WTC11 (cell line): Measurements from ENCODE around the gene ELP5. TPM values are rescaled to one million over a fixed set of nuclear protein-coding genes. Genes with fewer than 3 reads are reported as not detected.

Experiments
- ATAC-seq: fragments of 200-7000 bp; cut with Tn5 transposase; 2 replicates; pipeline ENCODE4 v1.10.0; 2021; ENCODE audit warnings: mild to moderate bottlenecking, moderate library complexity
- CTCF ChIA-PET: fragments of 300-600 bp; sonication (Branson Sonifier 250); formaldehyde crosslinking; loops from one replicate; lab custom pipeline; 2021; ENCODE audit warnings: antibody characterized with exemption; lab: Charles Lee
- POLR2A ChIA-PET: fragments of 350-600 bp; sonication (Branson Sonifier 250); formaldehyde crosslinking; loops from one replicate; lab custom pipeline; 2021; ENCODE audit warnings: antibody characterized with exemption; lab: Charles Lee
- DNase-seq: peaks from one replicate; pipeline ENCODE4 v3.0.0; 2021; ENCODE audit warnings: low spot score
- H3K27ac Mint-ChIP-seq: 2 replicates; pipeline ENCODE4 v1.8.0; 2021; ENCODE audit warnings: mixed read lengths
- H3K27me3 Mint-ChIP-seq: 2 replicates; pipeline ENCODE4 v1.8.0; 2021; ENCODE audit warnings: low read depth, mild to moderate bottlenecking, moderate library complexity, mixed read lengths
- H3K36me3 Mint-ChIP-seq: 2 replicates; pipeline ENCODE4 v1.8.0; 2021; ENCODE audit warnings: mixed read lengths
- H3K4me1 Mint-ChIP-seq: 2 replicates; pipeline ENCODE4 v1.8.0; 2022; ENCODE audit warnings: mixed read lengths
- H3K4me3 Mint-ChIP-seq: 2 replicates; pipeline ENCODE4 v1.8.0; 2021; ENCODE audit warnings: mild to moderate bottlenecking, moderate library complexity, mixed read lengths
- H3K9me3 Mint-ChIP-seq: 2 replicates; pipeline ENCODE4 v1.8.0; 2021; ENCODE audit warnings: mixed read lengths
- ATF1 ChIP-seq: sonication (generic); formaldehyde crosslinking; IDR thresholded peaks from 2 replicates; pipeline ENCODE4 v1.8.1; 2023; ENCODE audit warnings: mild to moderate bottlenecking, moderate library complexity, missing genetic modification reagents
- CREM ChIP-seq: sonication (generic); formaldehyde crosslinking; IDR thresholded peaks from 2 replicates; pipeline ENCODE4 v1.8.1; 2022; ENCODE audit warnings: mild to moderate bottlenecking, missing genetic modification reagents, moderate library complexity
- ELF4 ChIP-seq: sonication (generic); formaldehyde crosslinking; IDR thresholded peaks from 2 replicates; pipeline ENCODE4 v1.8.1; 2022; ENCODE audit warnings: low read depth, mild to moderate bottlenecking, moderate library complexity, missing genetic modification reagents
- EMX1 ChIP-seq: fragments of 250-450 bp; sonication (Bioruptor Pico); IDR thresholded peaks from 2 replicates; pipeline ENCODE4 v1.8.0; 2021; ENCODE audit warnings: mild to moderate bottlenecking
- FOXK1 ChIP-seq: sonication (generic); formaldehyde crosslinking; IDR thresholded peaks from 2 replicates; pipeline ENCODE4 v1.8.0; 2022; ENCODE audit warnings: mild to moderate bottlenecking, moderate library complexity, missing genetic modification reagents
- FOXP1 ChIP-seq: sonication (generic); formaldehyde crosslinking; IDR thresholded peaks from 2 replicates; pipeline ENCODE4 v1.8.0; 2022; ENCODE audit warnings: missing genetic modification reagents, mild to moderate bottlenecking, moderate library complexity, borderline replicate concordance
- JAZF1 ChIP-seq: fragments of 250-450 bp; sonication (Bioruptor Pico); IDR thresholded peaks from 2 replicates; pipeline ENCODE4 v1.9.0; 2021; ENCODE audit warnings: moderate library complexity, mild to moderate bottlenecking, inconsistent platforms
- JUN ChIP-seq: sonication (generic); formaldehyde crosslinking; IDR thresholded peaks from 2 replicates; pipeline ENCODE4 v1.8.0; 2023; ENCODE audit warnings: mild to moderate bottlenecking, missing genetic modification reagents
- KAT7 ChIP-seq: sonication (generic); formaldehyde crosslinking; IDR thresholded peaks from 2 replicates; pipeline ENCODE4 v1.8.1; 2023; ENCODE audit warnings: missing genetic modification reagents, mild to moderate bottlenecking, borderline replicate concordance
- MXD4 ChIP-seq: fragments of 250-450 bp; sonication (Bioruptor Pico); IDR thresholded peaks from 2 replicates; pipeline ENCODE4 v1.8.0; 2021; ENCODE audit warnings: mild to moderate bottlenecking, moderate library complexity, borderline replicate concordance
- SMAD3 ChIP-seq: sonication (generic); formaldehyde crosslinking; IDR thresholded peaks from 2 replicates; pipeline ENCODE4 v1.8.0; 2022; ENCODE audit warnings: missing genetic modification reagents, mild to moderate bottlenecking, borderline replicate concordance
- SP1 ChIP-seq: sonication (generic); formaldehyde crosslinking; conservative IDR thresholded peaks from 2 replicates; pipeline ENCODE4 v1.8.1; 2022; ENCODE audit warnings: missing genetic modification reagents
- ZNF232 ChIP-seq: sonication (generic); formaldehyde crosslinking; IDR thresholded peaks from 2 replicates; pipeline ENCODE4 v1.8.0; 2022; ENCODE audit warnings: mild to moderate bottlenecking, missing genetic modification reagents
- total RNA-seq: library from RNA; stranded (reverse); gene quantifications from 3 replicates; pipeline ENCODE4 v1.2.3, GENCODE V29; 2021
- TF ChIP-seq, protein P1 (sequence below): sonication (generic); formaldehyde crosslinking; IDR thresholded peaks from 2 replicates; pipeline ENCODE4 v1.8.0; 2022; ENCODE audit warnings: mild to moderate bottlenecking, missing genetic modification reagents
- TF ChIP-seq, protein P2 (sequence below): sonication (generic); formaldehyde crosslinking; IDR thresholded peaks from 2 replicates; pipeline ENCODE4 v1.8.0; 2023; ENCODE audit warnings: missing genetic modification reagents, mild to moderate bottlenecking, borderline replicate concordance
- TF ChIP-seq, protein P3 (sequence below): sonication (generic); formaldehyde crosslinking; IDR thresholded peaks from 2 replicates; pipeline ENCODE4 v1.8.1; 2023; ENCODE audit warnings: mild to moderate bottlenecking, missing genetic modification reagents
- TF ChIP-seq, protein P4 (sequence below): fragments of 250-450 bp; sonication (Bioruptor Pico); conservative IDR thresholded peaks from 2 replicates; pipeline ENCODE4 v1.9.0; 2021; ENCODE audit warnings: mild to moderate bottlenecking
- TF ChIP-seq, protein P5 (sequence below): sonication (generic); formaldehyde crosslinking; IDR thresholded peaks from 2 replicates; pipeline ENCODE4 v1.8.0; 2022; ENCODE audit warnings: missing genetic modification reagents

Gene ELP5
- total RNA-seq, 1 experiment from 2014 or later, result 101 TPM

DNA sequence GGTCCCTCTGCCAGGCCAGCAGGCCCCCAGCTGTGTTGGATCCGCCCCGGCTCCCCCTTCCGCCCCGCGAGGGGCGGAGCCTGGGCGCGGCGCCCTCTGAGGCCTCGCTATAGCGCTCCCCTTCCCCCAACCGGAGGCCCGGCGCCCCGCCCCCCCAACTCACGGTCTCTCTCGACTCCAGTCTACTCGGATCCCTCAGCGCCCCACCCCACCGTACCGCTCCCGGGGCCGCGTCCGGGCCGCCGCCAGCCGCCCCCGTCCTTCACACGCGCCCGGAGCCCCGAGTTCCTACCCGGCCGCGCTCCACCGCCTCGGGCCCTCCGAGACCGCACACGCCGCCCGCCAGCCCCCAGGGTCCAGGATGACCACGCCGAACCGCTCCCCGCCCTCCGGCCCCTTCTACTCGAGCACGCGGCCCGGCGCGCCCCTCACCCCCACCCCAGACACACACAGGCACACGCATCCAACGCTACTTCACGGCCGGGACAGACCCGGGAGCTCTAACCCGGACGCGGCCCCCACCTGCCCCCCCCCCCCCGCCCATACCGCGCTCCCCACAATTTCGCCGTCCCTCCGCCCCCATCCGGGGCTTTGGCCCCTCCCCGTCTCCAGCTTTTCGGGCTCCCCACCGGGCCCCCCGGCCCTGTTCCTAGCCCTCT, 14.1 kb upstream of the ELP5 start:
- Mint-ChIP-seq H3K27ac (peak overlapping the region; percentile 15; the same call in 1 of the 2 replicates), H3K4me1 (peaks cover 41% of the 10 kb centered on the region), H3K27me3 (no peaks in the 10 kb centered on the region), H3K4me3 (peak overlapping the region; percentile 95), H3K9me3 (no peaks in the 10 kb centered on the region), H3K36me3 (peaks cover 29% of the 10 kb centered on the region)
- DNase-seq (peak; percentile 89), ATAC-seq (peak; percentile 9)
- CTCF ChIA-PET, result interaction anchor here (2.0 to 6.0 kb wide), 3 partner anchors 17 to 43 kb away, joined by 10 to 36 read pairs (median 13); partner anchors contain the start of genes ACADVL and DLG4
- POLR2A ChIA-PET, result interaction anchor here (0.5 to 1.8 kb wide), 4 partner anchors 17 to 166 kb away, joined by 3 to 8 read pairs (median 4); partner anchors contain the start of genes ACADVL, ACAP1, NEURL4 and TMEM256
- TF ChIP-seq, protein P1, sequence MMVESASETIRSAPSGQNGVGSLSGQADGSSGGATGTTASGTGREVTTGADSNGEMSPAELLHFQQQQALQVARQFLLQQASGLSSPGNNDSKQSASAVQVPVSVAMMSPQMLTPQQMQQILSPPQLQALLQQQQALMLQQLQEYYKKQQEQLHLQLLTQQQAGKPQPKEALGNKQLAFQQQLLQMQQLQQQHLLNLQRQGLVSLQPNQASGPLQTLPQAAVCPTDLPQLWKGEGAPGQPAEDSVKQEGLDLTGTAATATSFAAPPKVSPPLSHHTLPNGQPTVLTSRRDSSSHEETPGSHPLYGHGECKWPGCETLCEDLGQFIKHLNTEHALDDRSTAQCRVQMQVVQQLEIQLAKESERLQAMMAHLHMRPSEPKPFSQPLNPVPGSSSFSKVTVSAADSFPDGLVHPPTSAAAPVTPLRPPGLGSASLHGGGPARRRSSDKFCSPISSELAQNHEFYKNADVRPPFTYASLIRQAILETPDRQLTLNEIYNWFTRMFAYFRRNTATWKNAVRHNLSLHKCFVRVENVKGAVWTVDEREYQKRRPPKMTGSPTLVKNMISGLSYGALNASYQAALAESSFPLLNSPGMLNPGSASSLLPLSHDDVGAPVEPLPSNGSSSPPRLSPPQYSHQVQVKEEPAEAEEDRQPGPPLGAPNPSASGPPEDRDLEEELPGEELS (CRISPR knock-in tag), result peak; percentile 59; the same call in 1 of the 2 replicates
- TF ChIP-seq ZNF232 (CRISPR knock-in tag), result 0 out of 2 replicates have a peak, but pooled peaks have one; percentile 32
- TF ChIP-seq CREM (CRISPR knock-in tag), result no peak
- TF ChIP-seq, protein P2, sequence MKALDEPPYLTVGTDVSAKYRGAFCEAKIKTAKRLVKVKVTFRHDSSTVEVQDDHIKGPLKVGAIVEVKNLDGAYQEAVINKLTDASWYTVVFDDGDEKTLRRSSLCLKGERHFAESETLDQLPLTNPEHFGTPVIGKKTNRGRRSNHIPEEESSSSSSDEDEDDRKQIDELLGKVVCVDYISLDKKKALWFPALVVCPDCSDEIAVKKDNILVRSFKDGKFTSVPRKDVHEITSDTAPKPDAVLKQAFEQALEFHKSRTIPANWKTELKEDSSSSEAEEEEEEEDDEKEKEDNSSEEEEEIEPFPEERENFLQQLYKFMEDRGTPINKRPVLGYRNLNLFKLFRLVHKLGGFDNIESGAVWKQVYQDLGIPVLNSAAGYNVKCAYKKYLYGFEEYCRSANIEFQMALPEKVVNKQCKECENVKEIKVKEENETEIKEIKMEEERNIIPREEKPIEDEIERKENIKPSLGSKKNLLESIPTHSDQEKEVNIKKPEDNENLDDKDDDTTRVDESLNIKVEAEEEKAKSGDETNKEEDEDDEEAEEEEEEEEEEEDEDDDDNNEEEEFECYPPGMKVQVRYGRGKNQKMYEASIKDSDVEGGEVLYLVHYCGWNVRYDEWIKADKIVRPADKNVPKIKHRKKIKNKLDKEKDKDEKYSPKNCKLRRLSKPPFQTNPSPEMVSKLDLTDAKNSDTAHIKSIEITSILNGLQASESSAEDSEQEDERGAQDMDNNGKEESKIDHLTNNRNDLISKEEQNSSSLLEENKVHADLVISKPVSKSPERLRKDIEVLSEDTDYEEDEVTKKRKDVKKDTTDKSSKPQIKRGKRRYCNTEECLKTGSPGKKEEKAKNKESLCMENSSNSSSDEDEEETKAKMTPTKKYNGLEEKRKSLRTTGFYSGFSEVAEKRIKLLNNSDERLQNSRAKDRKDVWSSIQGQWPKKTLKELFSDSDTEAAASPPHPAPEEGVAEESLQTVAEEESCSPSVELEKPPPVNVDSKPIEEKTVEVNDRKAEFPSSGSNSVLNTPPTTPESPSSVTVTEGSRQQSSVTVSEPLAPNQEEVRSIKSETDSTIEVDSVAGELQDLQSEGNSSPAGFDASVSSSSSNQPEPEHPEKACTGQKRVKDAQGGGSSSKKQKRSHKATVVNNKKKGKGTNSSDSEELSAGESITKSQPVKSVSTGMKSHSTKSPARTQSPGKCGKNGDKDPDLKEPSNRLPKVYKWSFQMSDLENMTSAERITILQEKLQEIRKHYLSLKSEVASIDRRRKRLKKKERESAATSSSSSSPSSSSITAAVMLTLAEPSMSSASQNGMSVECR (CRISPR knock-in tag), result 0 out of 2 replicates have a peak, but pooled peaks have one; percentile 18
- TF ChIP-seq, protein P3, sequence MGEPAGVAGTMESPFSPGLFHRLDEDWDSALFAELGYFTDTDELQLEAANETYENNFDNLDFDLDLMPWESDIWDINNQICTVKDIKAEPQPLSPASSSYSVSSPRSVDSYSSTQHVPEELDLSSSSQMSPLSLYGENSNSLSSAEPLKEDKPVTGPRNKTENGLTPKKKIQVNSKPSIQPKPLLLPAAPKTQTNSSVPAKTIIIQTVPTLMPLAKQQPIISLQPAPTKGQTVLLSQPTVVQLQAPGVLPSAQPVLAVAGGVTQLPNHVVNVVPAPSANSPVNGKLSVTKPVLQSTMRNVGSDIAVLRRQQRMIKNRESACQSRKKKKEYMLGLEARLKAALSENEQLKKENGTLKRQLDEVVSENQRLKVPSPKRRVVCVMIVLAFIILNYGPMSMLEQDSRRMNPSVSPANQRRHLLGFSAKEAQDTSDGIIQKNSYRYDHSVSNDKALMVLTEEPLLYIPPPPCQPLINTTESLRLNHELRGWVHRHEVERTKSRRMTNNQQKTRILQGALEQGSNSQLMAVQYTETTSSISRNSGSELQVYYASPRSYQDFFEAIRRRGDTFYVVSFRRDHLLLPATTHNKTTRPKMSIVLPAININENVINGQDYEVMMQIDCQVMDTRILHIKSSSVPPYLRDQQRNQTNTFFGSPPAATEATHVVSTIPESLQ (CRISPR knock-in tag), result no peak
- TF ChIP-seq SP1, result peak; percentile 72
- TF ChIP-seq KAT7 (CRISPR knock-in tag), result 0 out of 2 replicates have a peak, but pooled peaks have one; percentile 32

DNA sequence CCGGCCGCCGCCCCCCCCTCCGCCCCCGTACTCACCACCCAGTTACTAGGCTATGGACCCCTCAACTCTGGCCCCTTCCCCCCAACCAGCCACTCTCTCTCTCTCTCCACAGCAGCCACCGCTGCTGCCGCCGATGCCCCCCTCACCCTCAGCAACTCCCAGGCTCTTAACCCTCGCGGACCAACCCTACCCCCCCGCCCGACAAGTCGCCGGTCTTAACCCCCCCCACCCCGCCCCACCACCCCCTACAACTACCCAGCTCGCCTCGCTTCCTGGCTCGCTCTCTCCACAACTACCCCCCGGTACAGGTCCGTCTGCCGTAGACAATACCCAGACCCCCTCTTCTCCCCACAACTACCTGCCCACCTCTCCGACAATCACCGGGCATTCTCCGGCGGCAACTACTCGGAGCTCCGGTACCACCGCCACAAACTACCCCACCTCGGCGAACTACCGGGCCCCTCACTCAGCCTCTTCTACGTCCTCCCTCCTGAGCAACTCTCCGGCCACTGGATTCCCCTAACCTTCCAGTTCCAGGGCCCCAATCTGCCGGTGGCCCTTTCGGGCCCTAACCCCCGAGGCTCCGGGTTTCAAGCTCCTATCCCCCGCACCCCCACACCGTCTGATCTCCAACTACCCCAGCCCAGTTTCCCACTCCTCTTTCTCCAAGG, 13.5 kb upstream of the ELP5 start:
- Mint-ChIP-seq H3K9me3 (no peaks in the 10 kb centered on the region), H3K27ac (peak overlapping the region; percentile 93), H3K4me1 (peaks cover 41% of the 10 kb centered on the region), H3K4me3 (peak overlapping the region; percentile 95), H3K36me3 (peaks cover 29% of the 10 kb centered on the region), H3K27me3 (no peaks in the 10 kb centered on the region)
- DNase-seq (no peak), ATAC-seq (no peak)
- POLR2A ChIA-PET, result interaction anchor here (1.6 to 1.8 kb wide), 2 partner anchors 18 to 91 kb away, joined by 4 to 8 read pairs; partner anchors contain the start of genes ACADVL and NEURL4
- CTCF ChIA-PET, result interaction anchor here (2.0 to 6.0 kb wide), 3 partner anchors 18 to 42 kb away, joined by 10 to 36 read pairs (median 13); partner anchors contain the start of genes ACADVL and DLG4
- no peak for TF ChIP-seq EMX1 (CRISPR knock-in tag)
- no peak for TF ChIP-seq SP1
- TF ChIP-seq, protein P4, sequence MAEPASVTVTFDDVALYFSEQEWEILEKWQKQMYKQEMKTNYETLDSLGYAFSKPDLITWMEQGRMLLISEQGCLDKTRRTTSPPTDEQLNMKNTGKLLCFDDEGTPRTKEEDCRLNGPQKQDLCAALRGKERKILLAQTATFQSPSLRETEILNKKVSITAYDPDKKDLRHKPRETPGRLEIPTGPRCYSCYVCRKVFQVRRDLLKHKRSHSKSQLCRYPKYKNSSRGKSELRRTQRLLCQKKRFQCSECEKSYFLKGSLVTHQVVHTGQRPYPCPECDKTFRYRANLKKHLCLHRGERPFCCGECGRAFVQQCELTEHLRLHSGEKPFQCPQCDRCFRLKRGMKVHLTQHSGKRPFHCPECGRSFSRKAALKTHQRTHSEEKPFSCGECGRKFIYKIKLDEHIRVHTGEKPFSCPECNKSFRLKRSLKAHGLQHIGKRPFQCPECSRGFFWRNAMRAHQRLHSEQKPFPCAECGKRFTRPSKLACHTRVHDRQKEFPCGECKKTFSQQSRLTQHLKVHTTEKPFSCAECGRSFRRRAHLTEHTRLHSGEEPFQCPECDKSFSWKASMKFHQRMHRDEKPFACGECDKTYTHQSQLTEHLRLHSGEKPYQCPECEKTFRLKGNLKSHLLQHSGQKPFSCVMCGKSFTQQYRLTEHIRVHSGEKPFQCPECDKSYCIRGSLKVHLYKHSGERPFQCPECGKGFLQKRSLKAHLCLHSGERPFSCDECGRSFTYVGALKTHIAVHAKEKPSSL (CRISPR knock-in tag), result no peak
- TF ChIP-seq FOXP1, result no peak
- TF ChIP-seq FOXK1 (CRISPR knock-in tag), result no peak
- TF ChIP-seq, protein P5, sequence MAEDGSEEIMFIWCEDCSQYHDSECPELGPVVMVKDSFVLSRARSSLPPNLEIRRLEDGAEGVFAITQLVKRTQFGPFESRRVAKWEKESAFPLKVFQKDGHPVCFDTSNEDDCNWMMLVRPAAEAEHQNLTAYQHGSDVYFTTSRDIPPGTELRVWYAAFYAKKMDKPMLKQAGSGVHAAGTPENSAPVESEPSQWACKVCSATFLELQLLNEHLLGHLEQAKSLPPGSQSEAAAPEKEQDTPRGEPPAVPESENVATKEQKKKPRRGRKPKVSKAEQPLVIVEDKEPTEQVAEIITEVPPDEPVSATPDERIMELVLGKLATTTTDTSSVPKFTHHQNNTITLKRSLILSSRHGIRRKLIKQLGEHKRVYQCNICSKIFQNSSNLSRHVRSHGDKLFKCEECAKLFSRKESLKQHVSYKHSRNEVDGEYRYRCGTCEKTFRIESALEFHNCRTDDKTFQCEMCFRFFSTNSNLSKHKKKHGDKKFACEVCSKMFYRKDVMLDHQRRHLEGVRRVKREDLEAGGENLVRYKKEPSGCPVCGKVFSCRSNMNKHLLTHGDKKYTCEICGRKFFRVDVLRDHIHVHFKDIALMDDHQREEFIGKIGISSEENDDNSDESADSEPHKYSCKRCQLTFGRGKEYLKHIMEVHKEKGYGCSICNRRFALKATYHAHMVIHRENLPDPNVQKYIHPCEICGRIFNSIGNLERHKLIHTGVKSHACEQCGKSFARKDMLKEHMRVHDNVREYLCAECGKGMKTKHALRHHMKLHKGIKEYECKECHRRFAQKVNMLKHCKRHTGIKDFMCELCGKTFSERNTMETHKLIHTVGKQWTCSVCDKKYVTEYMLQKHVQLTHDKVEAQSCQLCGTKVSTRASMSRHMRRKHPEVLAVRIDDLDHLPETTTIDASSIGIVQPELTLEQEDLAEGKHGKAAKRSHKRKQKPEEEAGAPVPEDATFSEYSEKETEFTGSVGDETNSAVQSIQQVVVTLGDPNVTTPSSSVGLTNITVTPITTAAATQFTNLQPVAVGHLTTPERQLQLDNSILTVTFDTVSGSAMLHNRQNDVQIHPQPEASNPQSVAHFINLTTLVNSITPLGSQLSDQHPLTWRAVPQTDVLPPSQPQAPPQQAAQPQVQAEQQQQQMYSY (CRISPR knock-in tag), result no peak
- no peak for TF ChIP-seq ATF1 (CRISPR knock-in tag)
- no peak for TF ChIP-seq ELF4 (CRISPR knock-in tag)
- no peak for TF ChIP-seq JAZF1
- TF ChIP-seq JUN, result no peak
- no peak for TF ChIP-seq SMAD3 (CRISPR knock-in tag)
- no peak for TF ChIP-seq MXD4 (CRISPR knock-in tag)
